ENCODE results near the gene APRT.
"Not testable (repeated sequence)": the region's sequence is repeated elsewhere in the genome, so short reads cannot be mapped to it uniquely, and the experiment has no call there.

The APRT gene

GRCh38 chr16:88793251-88793954 is 18.3 kb downstream of the APRT start:
- DNase-seq (ENCODE audit: low read depth), result no peak
- no peak overlapping the region for H3K4me3 ChIP-seq (ENCODE audit: low read length)
- no peak for TF ChIP-seq CTCF (conservative IDR thresholded peaks at IDR 0.05; ENCODE audit: low read depth, low read length)

- no peak for DNase-seq (ENCODE audit: low read depth)
- no peak overlapping the region for H3K4me3 ChIP-seq (ENCODE audit: low read length)
- TF ChIP-seq CTCF (conservative IDR thresholded peaks at IDR 0.05; ENCODE audit: low read depth, low read length), result no peak
These were observed 19.0 kb downstream of the APRT start for GRCh38 chr16:88792668-88793250.

GRCh38 chr16:88792078-88792550 is 19.6 kb downstream of the APRT start:
- no peak for DNase-seq (ENCODE audit: low read depth)
- no peak for TF ChIP-seq CTCF (conservative IDR thresholded peaks at IDR 0.05; ENCODE audit: low read depth, low read length)
- no peak overlapping the region for H3K4me3 ChIP-seq (ENCODE audit: low read length)

GRCh38 chr16:88790312-88791211 is 21.2 kb downstream of the APRT start:
- no peak overlapping the region for H3K4me3 ChIP-seq (ENCODE audit: low read length)
- DNase-seq (ENCODE audit: low read depth), result no peak
- TF ChIP-seq CTCF (conservative IDR thresholded peaks at IDR 0.05; ENCODE audit: low read depth, low read length), result no peak

- no peak for DNase-seq (ENCODE audit: low read depth)
- no peak overlapping the region for H3K4me3 ChIP-seq (ENCODE audit: low read length)
- TF ChIP-seq CTCF (conservative IDR thresholded peaks at IDR 0.05; ENCODE audit: low read depth, low read length), result no peak
These were observed 22.1 kb downstream of the APRT start for GRCh38 chr16:88789594-88789993.

- not testable (repeated sequence) for H3K4me3 ChIP-seq (ENCODE audit: low read length); DNase-seq (ENCODE audit: low read depth)
These were observed 23.0 kb downstream of the APRT start for GRCh38 chr16:88788749-88789148.

GRCh38 chr16:88787579-88788314 is 24.0 kb downstream of the APRT start:
- no peak overlapping the region for H3K4me3 ChIP-seq (ENCODE audit: low read length)
- DNase-seq (ENCODE audit: low read depth), result no peak
- TF ChIP-seq CTCF (conservative IDR thresholded peaks at IDR 0.05; ENCODE audit: low read depth, low read length), result no peak
